Prostate gland (tissue), 2 donors: ENCODE results near the gene GALNT3.

Experiments
- CTCF ChIP-seq, 4 experiments: fragments of 200-600 bp in 2 of 4; fragments of 450-650 bp in 2 of 4; sonication (generic) in 2 of 4; IDR thresholded peaks; 1 replicate in 3 of 4; 2 replicates in 1 of 4; pipeline ENCODE4 v1.5.1; 2016 to 2019; ENCODE audit warnings: antibody characterized with exemption in 4 of 4, mild to moderate bottlenecking in 2 of 4, moderate library complexity in 2 of 4
- POLR2AphosphoS5 ChIP-seq: sonication (generic); formaldehyde crosslinking; IDR thresholded peaks from one replicate; pipeline ENCODE4 v1.6.1; 2017; ENCODE audit warnings: antibody characterized with exemption

DNA sequence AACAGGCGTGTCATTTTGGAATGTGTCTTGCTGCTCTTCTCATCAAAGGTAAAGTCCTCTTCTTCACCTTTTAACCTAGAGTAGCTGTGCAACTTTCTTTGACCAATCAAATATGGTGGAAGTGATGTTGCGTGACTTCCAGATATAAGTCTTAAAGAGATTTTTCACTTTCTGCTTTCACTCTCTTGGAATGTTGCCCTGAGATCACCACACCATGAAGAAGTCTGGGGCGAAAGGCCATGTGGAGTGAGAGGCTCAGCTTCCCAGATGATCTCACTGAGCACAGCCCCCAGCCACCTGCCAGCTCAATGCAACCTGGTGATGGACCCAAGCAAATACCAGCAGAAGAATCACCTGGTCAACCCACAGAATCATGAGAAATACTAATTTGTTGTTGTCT lies 7.1 kb upstream of the GALNT3 start:
- TF ChIP-seq CTCF (IDR thresholded peaks at IDR 0.05) (no peak), POLR2AphosphoS5 (no peak)
